GM21576 (cell line): ENCODE measurements around the gene GHRHR.

Experiments
- ATAC-seq: cut with Tn5 transposase; IDR thresholded peaks from one replicate; pipeline ENCODE4 v1.9.1; 2021; ENCODE audit warnings: mild to moderate bottlenecking, moderate library complexity; ENCODE audit not compliant: unreplicated experiment

Gene GHRHR

GRCh38 chr7:30983914-30984247 is 20.1 kb downstream of the GHRHR start:
- no peak for ATAC-seq

- ATAC-seq, result no peak
Observed at GRCh38 chr7:30984359-30985107, 20.8 kb downstream of the GHRHR start.

GRCh38 chr7:30985756-30986155 is 22.0 kb downstream of the GHRHR start:
- no peak for ATAC-seq

- no peak for ATAC-seq
Observed at GRCh38 chr7:30986331-30986730, 22.6 kb downstream of the GHRHR start.

GRCh38 chr7:30986738-30987137 is 23.0 kb downstream of the GHRHR start:
- no peak for ATAC-seq

GRCh38 chr7:30987178-30987577 is 23.4 kb downstream of the GHRHR start:
- no peak for ATAC-seq

- ATAC-seq, result no peak
Observed at GRCh38 chr7:30987936-30988335, 24.2 kb downstream of the GHRHR start.

- no peak for ATAC-seq
Observed at GRCh38 chr7:30988351-30989005, 24.7 kb downstream of the GHRHR start.

GRCh38 chr7:30989008-30989823 is 25.5 kb downstream of the GHRHR start:
- ATAC-seq, result no peak

GRCh38 chr7:30989824-30990672 is 26.3 kb downstream of the GHRHR start:
- no peak for ATAC-seq

GRCh38 chr7:30990673-30991170 is 27.0 kb downstream of the GHRHR start:
- no peak for ATAC-seq

- no peak for ATAC-seq
Observed at GRCh38 chr7:30992414-30992813, 28.7 kb downstream of the GHRHR start.

- ATAC-seq, result no peak
Observed at GRCh38 chr7:30994206-30995100, 30.7 kb downstream of the GHRHR start.

GRCh38 chr7:30995536-30995935 is 31.8 kb downstream of the GHRHR start:
- ATAC-seq, result no peak

GRCh38 chr7:30996256-30996655 is 32.5 kb downstream of the GHRHR start:
- no peak for ATAC-seq

GRCh38 chr7:30996883-30997282 is 33.1 kb downstream of the GHRHR start:
- no peak for ATAC-seq

- ATAC-seq, result no peak
Observed at GRCh38 chr7:30997316-30997715, 33.6 kb downstream of the GHRHR start.

GRCh38 chr7:30998180-30998579 is 34.4 kb downstream of the GHRHR start:
- no peak for ATAC-seq

GRCh38 chr7:31000161-31000693 is 36.5 kb downstream of the GHRHR start:
- ATAC-seq, result no peak
